K562 (cell line): ENCODE results near the gene PNISR. TPM values are rescaled to one million over a fixed set of nuclear protein-coding genes. Genes with fewer than 3 reads are reported as not detected.

Source experiments
- ATAC-seq: fragments of 200-7000 bp; cut with Tn5 transposase; 3 replicates; pipeline ENCODE4 v1.9.1; 2020; ENCODE audit warnings: moderate library complexity
- BruUV-seq: library from RNA; stranded (reverse); fragments of 400-500 nt; replicated peaks from 2 replicates; lab custom pipeline; 2021; lab: Mats Ljungman, UMichigan
- CTCF ChIA-PET: fragments of 300-600 bp; formaldehyde crosslinking; extraction: SDS; loops from one replicate; lab custom pipeline; 2021; ENCODE audit warnings: low intra/inter-chr PET ratio; lab: Yijun Ruan, JAX
- POLR2A ChIA-PET: fragments of 300-600, 350-650 bp; sonication (Branson Sonifier 250); formaldehyde crosslinking; extraction: SDS; loops from one replicate; lab custom pipeline; 2021; ENCODE audit warnings: antibody characterized with exemption, inconsistent platforms; lab: Yijun Ruan, JAX
- DNase-seq, 4 experiments: peaks; one replicate each; pipeline versions ENCODE4 v3.0.0 to v3.0.0-alpha.2; 2011 to 2018; ENCODE audit warnings: low spot score in 3 of 4, mixed read lengths in 3 of 4; ENCODE audit errors: extremely low read depth in 1 of 4
- FAIRE-seq: peaks from 2 replicates; lab custom pipeline; 2011; peaks lifted over from hg19 to GRCh38; lab: Jason Lieb, UNC
- H2AFZ ChIP-seq: 2 replicates; pipeline ENCODE4 v1.6.0; 2011; ENCODE audit warnings: low read depth, low read length, control low read depth, inconsistent platforms
- H3K27ac ChIP-seq: fragments of 200-600 bp; 3 replicates; pipeline ENCODE4 v1.8.0; 2011; ENCODE audit warnings: low read depth, mild to moderate bottlenecking, control low read depth, inconsistent platforms, low read length, moderate library complexity, mixed read lengths; ENCODE audit errors: extremely low read depth
- H3K27me3 ChIP-seq, 2 experiments: fragments of 300-600 bp in 1 of 2; 2 replicates in 1 of 2; 3 replicates in 1 of 2; pipeline versions ENCODE4 v1.6.0 to v1.8.0; 2011; ENCODE audit warnings: inconsistent platforms in 2 of 2, low read length in 2 of 2, mild to moderate bottlenecking in 1 of 2, mixed read lengths in 1 of 2, moderate library complexity in 1 of 2; ENCODE audit not compliant: control insufficient read depth in 2 of 2, insufficient read depth in 2 of 2
- H3K36me3 ChIP-seq: fragments of 300-600 bp; 3 replicates; pipeline ENCODE4 v1.8.0; 2011; ENCODE audit warnings: mild to moderate bottlenecking, low read length, inconsistent platforms; ENCODE audit not compliant: control insufficient read depth, insufficient read depth
- H3K4me1 ChIP-seq, 2 experiments: fragments of 200-600 bp in 1 of 2; replicated peaks in 1 of 2; 2 replicates in 1 of 2; 3 replicates in 1 of 2; pipeline versions ENCODE4 v1.5.1 to v1.8.0; 2011; ENCODE audit warnings: inconsistent platforms in 2 of 2, low read length in 2 of 2, mild to moderate bottlenecking in 1 of 2, mixed read lengths in 1 of 2, moderate library complexity in 1 of 2; ENCODE audit not compliant: control insufficient read depth in 2 of 2, insufficient read depth in 2 of 2
- H3K4me2 ChIP-seq: 2 replicates; pipeline ENCODE4 v1.6.1; 2011; ENCODE audit warnings: low read length, control low read depth, inconsistent platforms, mixed read lengths; ENCODE audit not compliant: insufficient read depth
- H3K4me3 ChIP-seq: fragments of 200-600 bp; sonication (generic), shearing (Covaris generic); 2 replicates; pipeline ENCODE4 v1.5.1; 2016; ENCODE audit warnings: control low read depth, inconsistent platforms
- H3K79me2 ChIP-seq: fragments of 200-600 bp; 3 replicates; pipeline ENCODE4 v1.8.0; 2011; ENCODE audit warnings: low read length, inconsistent platforms; ENCODE audit not compliant: control insufficient read depth, insufficient read depth
- H3K9ac ChIP-seq, 2 experiments: 2 replicates each; pipeline versions ENCODE4 v1.6.0 to v1.6.1; 2011; ENCODE audit warnings: low read depth in 2 of 2, low read length in 2 of 2, control low read depth in 1 of 2, inconsistent platforms in 1 of 2, mild to moderate bottlenecking in 1 of 2, mixed read lengths in 1 of 2; ENCODE audit not compliant: insufficient read depth in 1 of 2
- H3K9me1 ChIP-seq: one replicate; pipeline ENCODE4 v1.6.0; 2011; ENCODE audit warnings: inconsistent platforms, mild to moderate bottlenecking, low read length, moderate library complexity; ENCODE audit not compliant: control insufficient read depth, insufficient read depth
- H3K9me3 ChIP-seq: replicated peaks from 2 replicates; pipeline ENCODE4 v1.5.1; 2011; ENCODE audit warnings: low read depth, low read length, inconsistent platforms; ENCODE audit not compliant: control insufficient read depth, insufficient read depth
- H4K20me1 ChIP-seq: replicated peaks from 2 replicates; pipeline ENCODE4 v1.6.1; 2011; ENCODE audit warnings: low read length, inconsistent platforms, mixed read lengths; ENCODE audit not compliant: control insufficient read depth, insufficient read depth
- CAMTA2 ChIP-seq: fragments of 250-450 bp; sonication (Bioruptor Pico); conservative IDR thresholded peaks from 2 replicates; pipeline ENCODE4 v1.5.1; 2022
- ETV1 ChIP-seq: fragments of 450-650 bp; conservative IDR thresholded peaks from 2 replicates; pipeline ENCODE4 v1.6.1; 2016; ENCODE audit warnings: missing genetic modification characterization, control low read depth, low read depth, missing compliant biosample characterization
- ETV6 ChIP-seq, 3 experiments: fragments of 150-350 bp in 1 of 3; sonication (generic) in 1 of 3; formaldehyde crosslinking in 1 of 3; IDR thresholded peaks; 2 replicates each; pipeline versions ENCODE4 v1.6.1 to v1.8.0; 2014 to 2022; ENCODE audit warnings: borderline replicate concordance in 2 of 3, low read depth in 2 of 3, antibody characterized with exemption in 1 of 3, low read length in 1 of 3, mild to moderate bottlenecking in 1 of 3, missing genetic modification reagents in 1 of 3
- FOXK1 ChIP-seq: sonication (generic); formaldehyde crosslinking; IDR thresholded peaks from 2 replicates; pipeline ENCODE4 v1.8.0; 2022; ENCODE audit warnings: missing genetic modification reagents, mild to moderate bottlenecking, borderline replicate concordance
- HDAC6 ChIP-seq: IDR thresholded peaks from 2 replicates; pipeline ENCODE4 v1.6.1; 2012; ENCODE audit warnings: low read depth, mild to moderate bottlenecking, control low read depth, inconsistent platforms, low read length, moderate library complexity
- HDAC8 ChIP-seq: fragments of 450-650 bp; IDR thresholded peaks from 2 replicates; pipeline ENCODE4 v1.6.1; 2016; ENCODE audit warnings: mild to moderate bottlenecking, missing genetic modification characterization, moderate library complexity, missing compliant biosample characterization
- JUNB ChIP-seq: fragments of 450-650 bp; formaldehyde crosslinking; conservative IDR thresholded peaks from 2 replicates; pipeline ENCODE4 v1.4.0; 2020; ENCODE audit warnings: mild to moderate bottlenecking
- MCM3 ChIP-seq: fragments of 450-650 bp; IDR thresholded peaks from 2 replicates; pipeline ENCODE4 v1.6.1; 2016
- SMARCA4 ChIP-seq: fragments of 450-650 bp; IDR thresholded peaks from 2 replicates; pipeline ENCODE4 v1.6.1; 2016
- TFE3 ChIP-seq: fragments of 450-650 bp; formaldehyde crosslinking; IDR thresholded peaks from 2 replicates; pipeline ENCODE4 v1.4.0; 2020; ENCODE audit warnings: mild to moderate bottlenecking, mixed read lengths
- ZNF217 ChIP-seq: sonication (generic); formaldehyde crosslinking; IDR thresholded peaks from 2 replicates; pipeline ENCODE4 v1.8.0; 2022; ENCODE audit warnings: mild to moderate bottlenecking, missing genetic modification reagents
- WGBS: fragments of 100-300 bp; shearing (Covaris generic); methylation state at CpG from one replicate; pipeline ENCODE4 v1.1.6; 2016; ENCODE audit warnings: low coverage, mixed read lengths; ENCODE audit not compliant: insufficient coverage; ENCODE audit errors: missing lambda C conversion rate; 5-methylcytosine and 5-hydroxymethylcytosine counted together
- in situ Hi-C: fragments of 300-500 bp; cut with MboI; formaldehyde crosslinking; loops from 4 replicates; pipeline ENCODE4 v1.15.0; 2018; ENCODE audit warnings: inconsistent platforms, mixed read lengths
- intact Hi-C: fragments of 100-400 bp; cut with micrococcal nuclease; formaldehyde crosslinking; loops from 2 replicates; pipeline ENCODE4 v1.14.2; 2022
- polyA plus RNA-seq, 8 experiments: library from polyadenylated mRNA; depleted of rRNA in 4 of 8; stranded (reverse) in 5 of 8; unstranded in 3 of 8; fragments of >200 nt; fragmentation: Nextera tagmentation in 2 of 8; fragmentation: Illumina TruSeq in 1 of 8; extraction: Ambion mirVana in 2 of 8; extraction: Trizol in 1 of 8; gene quantifications; 2 replicates each; pipeline versions ENCODE4 v1.2.1 to v1.2.3, GENCODE V29; 2011 to 2014; ENCODE audit warnings: inconsistent platforms in 1 of 8, missing spikeins in 1 of 8
- total RNA-seq, 7 experiments: library from RNA; depleted of rRNA in 6 of 7; stranded (reverse); fragments of >200 nt in 6 of 7; fragmentation: Illumina TruSeq in 2 of 7; extraction: Trizol in 2 of 7; gene quantifications; 2 replicates each; pipeline versions ENCODE4 v1.2.1 to v1.2.3, GENCODE V29; 2011 to 2021; ENCODE audit warnings: low replicate concordance in 1 of 7

Gene PNISR
- total and polyA plus RNA-seq, 9 of the 15 experiments (the other 6 are each of a cell fraction or from before 2014, with no cell fraction given): 97.4 to 206 (median 131) TPM

- no peak overlapping the region for H3K4me2 ChIP-seq
- H3K27me3 ChIP-seq: peaks cover 8 to 23% of the 10 kb centered on the region in 2 experiments; a peak in 4 of 5 replicates
- FAIRE-seq (no peak), ATAC-seq (no peak), DNase-seq (no peak)
- no TSS peak for BruUV-seq
- no peak overlapping the region for H2AFZ ChIP-seq
- no peak overlapping the region for H3K27ac ChIP-seq
- H3K4me1 ChIP-seq: peaks cover 0 to under 1% of the 10 kb centered on the region in 2 experiments; a peak in 1 of 5 replicates
- intact Hi-C loops (no loop called here), in situ Hi-C loops (no loop called here)
- no peaks in the 10 kb centered on the region for H4K20me1 ChIP-seq
- H3K9ac ChIP-seq: no peak overlapping the region
- ChIA-PET POLR2A (interaction anchor here (1.2 kb wide), 1 partner anchor 39 kb away, joined by 3 read pairs; the partner anchor contains the start of gene COQ3), CTCF (no interaction called here)
- H3K9me1 ChIP-seq: no peaks in the 10 kb centered on the region
- no peaks in the 10 kb centered on the region for H3K9me3 ChIP-seq
- no peaks in the 10 kb centered on the region for H3K79me2 ChIP-seq
- H3K4me3 ChIP-seq: no peak overlapping the region
- WGBS: 3% methylated on average over 4 of the region's 4 CpGs
- no peaks in the 10 kb centered on the region for H3K36me3 ChIP-seq
- no peak for TF ChIP-seq JUNB (CRISPR knock-in tag)
- no peak for TF ChIP-seq ETV6 (IDR thresholded peaks at IDR 0.05; ENCODE audit: borderline replicate concordance in 1 of 2, low read depth in 2 of 2, low read length in 1 of 2)
- TF ChIP-seq ETV6 (CRISPR knock-in tag; IDR thresholded peaks at IDR 0.05; ENCODE audit: borderline replicate concordance): no peak
- no peak for TF ChIP-seq ZNF217 (CRISPR knock-in tag)
- no peak for TF ChIP-seq ETV1 (tag)
- no peak for TF ChIP-seq CAMTA2 (CRISPR knock-in tag)
- no peak for TF ChIP-seq TFE3
- no peak for TF ChIP-seq SMARCA4
- no peak for TF ChIP-seq HDAC8
- TF ChIP-seq MCM3: no peak
- no peak for TF ChIP-seq HDAC6
- no peak for TF ChIP-seq FOXK1 (CRISPR knock-in tag)
Measured at GRCh38 chr6:99354983-99355382, 70.1 kb downstream of the PNISR start.
